ENCODE measurements around the gene PSMG3.

DNA sequence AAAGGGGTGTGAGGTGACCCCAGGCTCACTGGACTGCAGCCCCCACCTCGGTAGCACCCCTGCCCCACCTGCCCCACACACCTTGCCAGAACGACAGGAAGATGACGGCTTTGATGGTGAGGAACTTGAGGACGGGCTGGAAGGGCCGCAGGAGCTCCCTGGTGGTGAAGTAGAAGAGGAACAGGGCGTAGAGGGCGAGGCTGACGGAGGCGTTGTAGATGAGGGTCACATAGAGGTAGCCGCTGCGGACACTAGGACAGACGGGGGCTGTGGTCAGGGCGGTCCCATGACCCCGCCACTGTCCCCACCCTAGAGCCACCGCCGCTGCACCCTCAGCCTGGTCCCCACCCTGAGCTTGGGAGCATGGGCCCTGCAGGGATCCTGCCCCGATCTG lies 21.4 kb downstream of the PSMG3 start:
- TF ChIP-seq, protein P1, sequence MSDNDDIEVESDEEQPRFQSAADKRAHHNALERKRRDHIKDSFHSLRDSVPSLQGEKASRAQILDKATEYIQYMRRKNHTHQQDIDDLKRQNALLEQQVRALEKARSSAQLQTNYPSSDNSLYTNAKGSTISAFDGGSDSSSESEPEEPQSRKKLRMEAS (IDR thresholded peaks at IDR 0.05): no peak
- TF ChIP-seq, protein P2, sequence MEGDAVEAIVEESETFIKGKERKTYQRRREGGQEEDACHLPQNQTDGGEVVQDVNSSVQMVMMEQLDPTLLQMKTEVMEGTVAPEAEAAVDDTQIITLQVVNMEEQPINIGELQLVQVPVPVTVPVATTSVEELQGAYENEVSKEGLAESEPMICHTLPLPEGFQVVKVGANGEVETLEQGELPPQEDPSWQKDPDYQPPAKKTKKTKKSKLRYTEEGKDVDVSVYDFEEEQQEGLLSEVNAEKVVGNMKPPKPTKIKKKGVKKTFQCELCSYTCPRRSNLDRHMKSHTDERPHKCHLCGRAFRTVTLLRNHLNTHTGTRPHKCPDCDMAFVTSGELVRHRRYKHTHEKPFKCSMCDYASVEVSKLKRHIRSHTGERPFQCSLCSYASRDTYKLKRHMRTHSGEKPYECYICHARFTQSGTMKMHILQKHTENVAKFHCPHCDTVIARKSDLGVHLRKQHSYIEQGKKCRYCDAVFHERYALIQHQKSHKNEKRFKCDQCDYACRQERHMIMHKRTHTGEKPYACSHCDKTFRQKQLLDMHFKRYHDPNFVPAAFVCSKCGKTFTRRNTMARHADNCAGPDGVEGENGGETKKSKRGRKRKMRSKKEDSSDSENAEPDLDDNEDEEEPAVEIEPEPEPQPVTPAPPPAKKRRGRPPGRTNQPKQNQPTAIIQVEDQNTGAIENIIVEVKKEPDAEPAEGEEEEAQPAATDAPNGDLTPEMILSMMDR (IDR thresholded peaks at IDR 0.05): no peak
- TF ChIP-seq HDAC2 (IDR thresholded peaks at IDR 0.05) (no peak), EP300 (IDR thresholded peaks at IDR 0.05) (no peak)
